ENCODE measurements around the gene CDYL. TPM values are rescaled to one million over a fixed set of nuclear protein-coding genes. Genes with fewer than 3 reads are reported as not detected.

The CDYL gene
- total RNA-seq, 1 donor from 2014 or later = 12.2 TPM

DNA sequence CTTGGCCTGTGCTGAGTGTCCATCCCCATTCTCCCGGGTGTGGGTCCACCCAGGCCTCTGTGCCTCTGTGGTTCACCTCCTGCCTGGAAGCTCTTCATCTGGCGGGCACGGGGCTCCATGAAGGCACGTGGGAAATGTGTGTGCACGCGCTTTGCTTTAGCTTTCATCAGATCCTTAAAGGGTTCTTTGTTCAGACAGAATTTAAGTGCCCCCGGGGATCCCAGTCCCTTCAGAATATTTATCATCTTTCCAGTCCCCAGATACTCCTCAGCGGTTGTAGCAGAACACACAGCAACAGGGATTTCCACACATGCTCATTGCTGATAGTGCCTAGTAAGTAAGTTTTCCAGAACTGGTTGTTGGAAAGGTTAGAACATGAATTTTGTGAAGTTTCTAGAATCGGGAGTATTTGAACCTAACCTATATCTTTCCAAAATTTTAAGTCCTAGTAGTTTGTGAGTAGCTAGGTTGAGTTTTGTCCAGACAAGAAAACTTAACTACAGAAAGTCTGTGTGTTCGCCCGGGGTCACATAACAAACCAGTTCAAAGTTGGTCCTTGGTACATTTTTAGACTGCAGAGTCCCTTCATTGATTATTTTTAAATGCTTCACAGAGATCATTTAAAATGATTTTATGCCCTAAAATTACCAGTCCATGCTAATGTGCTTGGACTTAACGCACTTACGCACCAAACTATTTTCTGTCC lies 159.9 kb downstream of the CDYL start:
- no peak overlapping the region for H3K4me3 ChIP-seq (ENCODE audit: low read depth, low read length)
- DNase-seq (ENCODE audit: low read depth) = no peak
- TF ChIP-seq, protein P1, sequence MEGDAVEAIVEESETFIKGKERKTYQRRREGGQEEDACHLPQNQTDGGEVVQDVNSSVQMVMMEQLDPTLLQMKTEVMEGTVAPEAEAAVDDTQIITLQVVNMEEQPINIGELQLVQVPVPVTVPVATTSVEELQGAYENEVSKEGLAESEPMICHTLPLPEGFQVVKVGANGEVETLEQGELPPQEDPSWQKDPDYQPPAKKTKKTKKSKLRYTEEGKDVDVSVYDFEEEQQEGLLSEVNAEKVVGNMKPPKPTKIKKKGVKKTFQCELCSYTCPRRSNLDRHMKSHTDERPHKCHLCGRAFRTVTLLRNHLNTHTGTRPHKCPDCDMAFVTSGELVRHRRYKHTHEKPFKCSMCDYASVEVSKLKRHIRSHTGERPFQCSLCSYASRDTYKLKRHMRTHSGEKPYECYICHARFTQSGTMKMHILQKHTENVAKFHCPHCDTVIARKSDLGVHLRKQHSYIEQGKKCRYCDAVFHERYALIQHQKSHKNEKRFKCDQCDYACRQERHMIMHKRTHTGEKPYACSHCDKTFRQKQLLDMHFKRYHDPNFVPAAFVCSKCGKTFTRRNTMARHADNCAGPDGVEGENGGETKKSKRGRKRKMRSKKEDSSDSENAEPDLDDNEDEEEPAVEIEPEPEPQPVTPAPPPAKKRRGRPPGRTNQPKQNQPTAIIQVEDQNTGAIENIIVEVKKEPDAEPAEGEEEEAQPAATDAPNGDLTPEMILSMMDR (conservative IDR thresholded peaks at IDR 0.05; ENCODE audit: low read depth, low read length) = no peak

DNA sequence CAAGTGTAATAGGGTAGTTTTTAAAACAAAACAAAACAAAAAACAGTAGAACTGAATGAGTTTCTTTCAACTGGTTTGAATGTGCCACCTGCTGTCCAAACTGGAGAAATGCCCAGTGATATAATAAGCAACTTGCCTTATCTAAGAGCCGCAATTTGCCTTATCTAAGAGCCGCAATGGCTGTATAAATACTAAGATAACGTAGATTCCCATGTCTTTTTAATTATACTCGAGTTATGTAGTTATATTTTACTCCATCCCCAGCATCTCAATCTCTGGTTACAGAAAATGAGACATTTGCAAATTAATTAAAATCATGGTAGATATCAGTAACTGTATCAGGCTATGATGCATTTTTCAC lies 160.5 kb downstream of the CDYL start:
- no peak for DNase-seq (ENCODE audit: low read depth)
- TF ChIP-seq, protein P1 (conservative IDR thresholded peaks at IDR 0.05; ENCODE audit: low read depth, low read length) = peak; percentile 75

DNA sequence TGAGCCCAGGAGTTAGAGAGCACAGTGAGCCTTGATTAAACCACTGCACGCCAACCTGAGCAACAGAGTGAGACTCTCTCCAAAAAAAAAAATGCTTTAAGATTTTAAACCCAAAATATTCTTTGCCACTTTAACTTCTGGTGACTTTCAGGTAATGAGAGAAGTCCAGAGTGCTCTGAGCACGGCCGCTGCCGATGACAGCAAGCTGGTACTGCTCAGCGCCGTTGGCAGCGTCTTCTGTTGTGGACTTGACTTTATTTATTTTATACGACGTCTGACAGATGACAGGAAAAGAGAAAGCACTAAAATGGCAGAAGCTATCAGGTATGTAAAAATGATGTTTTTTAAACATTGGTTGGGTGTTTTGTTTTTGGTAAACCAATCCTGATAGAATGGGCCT lies 161.2 kb downstream of the CDYL start:
- TF ChIP-seq, protein P1 (conservative IDR thresholded peaks at IDR 0.05; ENCODE audit: low read depth, low read length) = no peak
- no peak for DNase-seq (ENCODE audit: low read depth)
- no peak overlapping the region for H3K4me3 ChIP-seq (ENCODE audit: low read depth, low read length)

More for the DNA sequence above, 160.5 kb downstream of the CDYL start:
- no peak overlapping the region for H3K4me3 ChIP-seq (ENCODE audit: low read depth, low read length)

DNA sequence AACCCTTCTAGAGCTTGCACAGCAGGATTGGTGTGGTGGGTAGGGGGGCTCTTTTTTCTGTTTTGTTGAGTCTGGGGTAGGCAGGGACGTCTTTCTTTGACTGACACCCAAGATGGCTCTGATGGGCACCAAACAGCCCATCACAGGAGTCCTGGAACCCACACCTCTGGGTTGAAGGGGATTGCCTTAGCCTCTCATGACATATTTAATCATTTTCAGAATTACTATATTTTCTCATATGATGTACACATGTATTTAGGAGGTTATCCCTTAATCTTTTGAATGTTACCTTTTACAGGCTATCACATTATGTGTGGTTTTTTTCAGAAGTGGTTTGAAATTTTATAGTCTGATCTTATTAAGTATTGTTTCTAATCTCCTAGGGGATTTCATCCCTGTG lies 163.0 kb downstream of the CDYL start:
- H3K4me3 ChIP-seq (ENCODE audit: low read depth, low read length) = no peak overlapping the region
- no peak for DNase-seq (ENCODE audit: low read depth)
- TF ChIP-seq, protein P1 (conservative IDR thresholded peaks at IDR 0.05; ENCODE audit: low read depth, low read length) = no peak

DNA sequence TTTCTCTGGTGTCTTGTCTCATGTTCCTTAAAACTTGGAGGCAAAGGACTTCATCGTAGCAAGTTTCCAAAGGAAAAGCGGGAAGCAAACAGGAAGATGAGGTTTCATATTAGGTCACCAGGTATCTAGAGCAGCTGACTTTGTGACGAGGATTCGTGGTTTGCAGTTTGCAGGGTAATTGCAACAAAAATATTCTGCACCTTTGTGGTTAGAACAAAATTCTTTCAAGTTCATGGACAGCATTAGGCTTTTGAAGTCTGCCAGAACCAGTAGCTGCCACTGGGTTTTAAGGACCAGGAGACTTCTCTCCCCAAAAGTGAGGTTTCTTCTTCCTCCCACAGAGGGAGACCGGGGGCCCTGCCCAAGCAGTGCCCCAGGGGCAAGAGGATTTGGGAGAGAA lies 164.2 kb downstream of the CDYL start:
- DNase-seq (ENCODE audit: low read depth) = no peak
- no peak overlapping the region for H3K4me3 ChIP-seq (ENCODE audit: low read depth, low read length)
- TF ChIP-seq, protein P1 (conservative IDR thresholded peaks at IDR 0.05; ENCODE audit: low read depth, low read length) = no peak

DNA sequence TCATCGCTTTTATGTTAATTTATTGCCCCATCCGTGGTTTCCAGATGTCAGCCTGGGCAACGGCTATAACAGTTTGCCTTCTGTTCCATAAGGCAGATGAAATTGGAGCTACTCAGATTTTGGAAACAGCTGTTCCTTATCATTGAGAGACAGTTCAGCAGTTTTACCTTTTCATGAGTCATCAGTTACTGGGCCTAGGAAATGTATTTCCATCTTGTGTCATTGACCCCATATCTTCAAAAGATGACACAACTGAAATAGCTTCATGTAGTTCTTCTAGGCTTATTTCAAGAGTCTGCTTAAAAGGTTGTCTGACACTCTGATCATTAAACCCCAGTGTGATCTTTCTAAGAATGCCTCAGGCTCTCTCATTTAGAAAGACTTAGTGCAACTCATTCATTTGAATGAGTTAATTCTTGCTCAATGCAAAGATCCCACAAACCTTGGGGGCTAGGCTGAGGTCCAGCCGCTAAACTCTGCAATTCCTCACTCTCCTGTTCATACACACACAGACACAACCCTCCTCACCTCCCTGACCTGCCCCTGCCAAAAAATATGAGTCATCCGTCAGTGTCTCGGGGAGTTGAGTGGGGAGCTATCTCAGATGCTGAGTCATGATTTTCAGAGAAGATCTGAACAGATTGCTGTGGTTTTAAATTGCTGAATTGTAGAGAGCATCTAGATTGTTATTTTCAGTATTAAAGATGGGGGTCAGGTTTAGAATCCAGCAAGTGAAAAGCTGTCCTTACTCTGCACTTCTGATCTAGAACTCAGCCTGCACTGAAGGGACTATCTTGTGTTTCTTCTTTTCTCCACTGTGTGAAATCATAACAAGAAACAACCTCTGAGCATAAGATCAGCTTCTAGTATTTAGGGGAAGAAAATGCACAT lies 165.8 kb downstream of the CDYL start:
- TF ChIP-seq, protein P1 (conservative IDR thresholded peaks at IDR 0.05; ENCODE audit: low read depth, low read length) = no peak
- H3K4me3 ChIP-seq (ENCODE audit: low read depth, low read length) = no peak overlapping the region
- DNase-seq (ENCODE audit: low read depth) = peak; percentile 71

All from epithelial cell of proximal tubule (primary cell).